ENCODE results near the gene SERTM2.

GRCh38 chrX:111511477-111511876 lies at the start of gene SERTM2:
- TF ChIP-seq CTCF (IDR thresholded peaks at IDR 0.05) (no peak), EP300 (IDR thresholded peaks at IDR 0.05) (no peak), POLR2A (IDR thresholded peaks at IDR 0.05) (no peak)

Data from stomach (tissue), 4 donors.